Peyer's patch (tissue), 4 donors: ENCODE measurements around the gene KASH5. TPM values are rescaled to one million over a fixed set of nuclear protein-coding genes. Genes with fewer than 3 reads are reported as not detected.
A peak's percentile ranks its signal among the peaks of the same experiment; 100 is the strongest.

Experiments
- DNase-seq, 3 donors: peaks; one replicate each; pipeline ENCODE4 v3.0.0-alpha.2; 2017 to 2019
- H3K27ac ChIP-seq, 4 donors: fragments of 200-600 bp; sonication (generic); one replicate each; pipeline ENCODE4 v1.5.1; 2016 to 2019
- H3K27me3 ChIP-seq, 2 donors: fragments of 200-600 bp; sonication (generic); one replicate each; pipeline ENCODE4 v1.5.1; 2019
- H3K36me3 ChIP-seq, 3 donors: fragments of 200-600 bp; sonication (generic); one replicate each; pipeline ENCODE4 v1.5.1; 2016 to 2019
- H3K4me1 ChIP-seq, 4 donors: fragments of 200-600 bp; sonication (generic); one replicate each; pipeline ENCODE4 v1.5.1; 2016 to 2019
- H3K4me3 ChIP-seq, 4 donors: fragments of 200-600 bp; sonication (generic); 1 replicate in 3 of 4; 2 replicates in 1 of 4; pipeline ENCODE4 v1.5.1; 2016 to 2019; ENCODE audit warnings: mild to moderate bottlenecking in 1 of 4
- H3K9me3 ChIP-seq, 4 donors: fragments of 200-600 bp; sonication (generic); one replicate each; pipeline ENCODE4 v1.5.1; 2016 to 2019; ENCODE audit warnings: mild to moderate bottlenecking in 1 of 4
- POLR2A ChIP-seq, 2 donors: fragments of 450-650 bp; IDR thresholded peaks; one replicate each; pipeline ENCODE4 v1.5.1; 2017; ENCODE audit warnings: antibody characterized with exemption in 2 of 2, mild to moderate bottlenecking in 2 of 2, moderate library complexity in 2 of 2
- total RNA-seq, 4 donors: library from RNA; depleted of rRNA; stranded (reverse); fragments of >200 nt; gene quantifications; one replicate each; pipeline ENCODE4 v1.1.0, GENCODE V29; 2016
- TF ChIP-seq, protein P1 (sequence below), 6 experiments: fragments of 450-650 bp in 4 of 6; fragments of 200-600 bp in 2 of 6; sonication (generic) in 1 of 6; IDR thresholded peaks; one replicate each; pipeline ENCODE4 v1.5.1; 2017 to 2019; ENCODE audit warnings: antibody characterized with exemption in 6 of 6, mild to moderate bottlenecking in 3 of 6, moderate library complexity in 1 of 6

KASH5 gene
- total RNA-seq, 4 donors from 2014 or later: not detected

DNA sequence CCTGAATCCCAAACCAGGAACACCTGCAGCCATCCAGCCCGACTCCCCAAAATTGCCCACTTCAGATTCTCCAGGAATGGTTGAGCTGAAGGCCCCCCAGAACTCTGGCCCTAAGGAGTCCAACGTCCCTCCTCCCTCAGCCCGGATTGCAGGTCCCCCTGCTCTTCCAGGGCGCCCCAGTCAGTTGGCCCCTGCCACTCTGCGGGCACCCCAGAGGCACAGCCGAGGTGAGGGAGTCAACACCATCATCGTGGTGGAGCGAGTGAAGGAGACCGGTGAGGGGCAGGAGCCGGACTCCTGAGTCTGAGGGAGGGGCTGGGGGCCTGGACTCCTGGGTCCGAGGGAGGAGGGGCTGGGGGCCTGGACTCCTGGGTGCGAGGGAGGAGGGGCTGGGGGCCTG is 39.3 kb downstream of the KASH5 start:
- no peak for DNase-seq
- no peak overlapping the region for H3K4me3 ChIP-seq

DNA sequence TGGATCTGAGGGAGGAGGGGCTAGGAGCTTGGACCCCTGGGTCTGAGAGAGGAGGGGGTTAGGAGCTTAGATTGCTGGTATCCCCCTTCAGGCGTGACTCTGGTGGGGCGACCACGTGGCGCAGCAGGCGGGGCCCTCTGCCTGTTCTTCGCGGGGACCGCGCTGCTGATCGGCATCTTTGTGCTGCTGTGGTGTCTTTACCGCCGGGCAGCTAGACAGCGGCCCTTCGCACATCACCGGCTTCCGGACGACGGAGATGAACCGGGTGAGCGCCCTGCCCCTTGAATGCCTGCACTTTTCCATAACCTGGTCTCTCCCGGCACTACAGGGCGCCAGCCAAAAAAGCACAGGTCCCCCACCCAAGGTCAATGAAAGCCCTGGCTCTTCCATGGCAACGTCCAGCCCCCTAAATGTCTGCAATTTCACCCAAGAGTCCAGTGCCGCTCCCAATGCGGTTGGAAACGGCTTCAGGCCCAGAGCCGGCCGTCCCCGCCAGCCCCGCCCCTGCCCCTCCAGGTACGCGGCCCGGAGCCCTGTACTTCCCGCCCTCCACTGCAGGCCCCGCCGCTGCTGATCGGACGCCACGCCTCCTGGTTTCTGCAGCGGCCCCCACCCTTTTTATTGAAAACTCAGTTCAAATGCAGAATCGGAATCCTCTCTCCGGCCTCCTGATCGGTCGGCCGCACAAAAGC is 40.0 kb downstream of the KASH5 start:
- TF ChIP-seq, protein P1, sequence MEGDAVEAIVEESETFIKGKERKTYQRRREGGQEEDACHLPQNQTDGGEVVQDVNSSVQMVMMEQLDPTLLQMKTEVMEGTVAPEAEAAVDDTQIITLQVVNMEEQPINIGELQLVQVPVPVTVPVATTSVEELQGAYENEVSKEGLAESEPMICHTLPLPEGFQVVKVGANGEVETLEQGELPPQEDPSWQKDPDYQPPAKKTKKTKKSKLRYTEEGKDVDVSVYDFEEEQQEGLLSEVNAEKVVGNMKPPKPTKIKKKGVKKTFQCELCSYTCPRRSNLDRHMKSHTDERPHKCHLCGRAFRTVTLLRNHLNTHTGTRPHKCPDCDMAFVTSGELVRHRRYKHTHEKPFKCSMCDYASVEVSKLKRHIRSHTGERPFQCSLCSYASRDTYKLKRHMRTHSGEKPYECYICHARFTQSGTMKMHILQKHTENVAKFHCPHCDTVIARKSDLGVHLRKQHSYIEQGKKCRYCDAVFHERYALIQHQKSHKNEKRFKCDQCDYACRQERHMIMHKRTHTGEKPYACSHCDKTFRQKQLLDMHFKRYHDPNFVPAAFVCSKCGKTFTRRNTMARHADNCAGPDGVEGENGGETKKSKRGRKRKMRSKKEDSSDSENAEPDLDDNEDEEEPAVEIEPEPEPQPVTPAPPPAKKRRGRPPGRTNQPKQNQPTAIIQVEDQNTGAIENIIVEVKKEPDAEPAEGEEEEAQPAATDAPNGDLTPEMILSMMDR (IDR thresholded peaks at IDR 0.05): no peak
- no peak for TF ChIP-seq POLR2A (IDR thresholded peaks at IDR 0.05)
- H3K27ac ChIP-seq: no peak overlapping the region
- H3K9me3 ChIP-seq: no peaks in the 10 kb centered on the region
- no peaks in the 10 kb centered on the region for H3K36me3 ChIP-seq
- peaks cover 0 to 17% (median 11%) of the 10 kb centered on the region in 4 donors for H3K4me1 ChIP-seq
- H3K27me3 ChIP-seq: peaks cover 0 to 73% of the 10 kb centered on the region in 2 donors
- peak in 1 of 3 donors; percentile 44 for DNase-seq
- peak overlapping the region in 2 of 4 donors; percentile 25 to 27 for H3K4me3 ChIP-seq

More for the DNA sequence above, 39.3 kb downstream of the KASH5 start:
- Histone ChIP-seq H3K36me3 (no peaks in the 10 kb centered on the region), H3K27me3 (peaks cover 0 to 73% of the 10 kb centered on the region in 2 donors), H3K9me3 (no peaks in the 10 kb centered on the region), H3K4me1 (peaks cover 0 to 23% (median 17%) of the 10 kb centered on the region in 4 donors), H3K27ac (no peak overlapping the region)
- TF ChIP-seq, protein P1 (IDR thresholded peaks at IDR 0.05): no peak
- TF ChIP-seq POLR2A (IDR thresholded peaks at IDR 0.05): no peak

DNA sequence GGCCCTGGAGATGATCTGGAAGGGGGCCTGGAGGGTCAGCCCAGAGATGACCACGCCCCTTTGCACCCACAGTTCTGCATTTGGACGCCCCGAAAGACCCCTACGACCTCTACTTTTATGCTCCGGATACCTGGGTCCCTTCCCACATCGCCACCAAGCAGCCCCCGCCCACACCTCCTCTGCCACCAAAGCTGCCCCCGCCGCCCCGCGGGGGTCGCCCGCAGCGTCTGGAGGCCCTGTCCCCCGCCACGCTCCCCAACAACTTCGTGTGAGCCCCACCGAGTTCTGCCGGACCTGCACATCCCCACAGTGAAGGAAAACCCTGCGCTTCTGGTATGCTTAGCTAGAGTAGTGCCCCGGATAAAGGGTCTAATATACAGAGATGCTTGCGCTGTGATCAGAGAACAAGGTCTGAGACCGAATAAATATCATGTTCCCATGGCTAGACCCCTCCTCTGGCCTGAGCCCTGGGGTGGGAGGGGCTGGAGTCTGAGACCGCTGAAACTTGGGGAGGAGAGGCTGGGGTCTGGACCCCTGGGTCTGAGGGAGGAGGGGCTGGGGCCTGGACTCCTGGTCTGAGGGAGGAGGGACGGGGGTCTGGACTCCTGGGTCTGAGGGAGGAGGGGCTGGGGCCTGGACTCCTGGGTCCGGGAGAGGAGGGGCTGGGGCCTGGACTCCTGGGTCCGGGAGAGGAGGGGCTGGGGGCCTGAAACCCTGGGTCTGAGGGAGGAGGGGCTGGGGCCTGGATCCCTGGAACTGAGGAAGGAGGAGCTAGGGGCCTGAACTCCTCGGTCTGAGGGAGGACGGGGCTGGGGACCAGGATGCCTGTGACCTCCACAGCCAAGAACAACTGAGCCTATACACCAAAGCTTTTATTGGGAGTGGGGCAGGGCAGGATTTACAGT is 40.8 kb downstream of the KASH5 start:
- Histone ChIP-seq H3K27me3 (peaks cover 0 to 73% of the 10 kb centered on the region in 2 donors), H3K4me1 (peaks cover 0 to 12% (median 5%) of the 10 kb centered on the region in 4 donors), H3K9me3 (no peaks in the 10 kb centered on the region), H3K4me3 (peak overlapping the region in 2 of 4 donors; percentile 25 to 27), H3K27ac (no peak overlapping the region), H3K36me3 (no peaks in the 10 kb centered on the region)
- no peak for DNase-seq
- TF ChIP-seq, protein P1 (IDR thresholded peaks at IDR 0.05): no peak

DNA sequence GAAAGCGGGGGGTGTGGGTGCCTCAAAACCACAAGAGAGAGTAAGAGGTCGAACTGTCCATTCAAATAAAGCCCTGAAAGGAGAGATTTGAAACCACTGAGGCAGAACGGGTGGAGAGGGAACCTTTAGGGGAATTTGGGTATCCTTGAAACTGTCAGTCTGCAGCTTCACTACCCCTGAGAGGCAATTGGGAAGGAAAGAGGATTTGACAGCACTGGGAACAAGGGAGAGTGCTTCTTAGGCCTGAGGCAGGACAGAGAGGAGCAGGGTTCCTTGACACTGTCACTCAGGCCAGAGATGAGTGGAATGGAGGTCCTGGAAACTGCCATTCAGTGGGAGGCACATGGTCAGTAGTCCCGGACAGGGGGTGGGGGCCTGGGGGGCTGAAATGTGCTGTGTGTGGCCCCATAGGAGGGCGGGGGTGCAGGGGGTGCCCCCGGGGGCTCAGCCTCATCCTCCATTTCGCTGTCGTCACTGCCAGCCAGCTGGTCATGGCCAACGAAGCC is 42.2 kb downstream of the KASH5 start:
- Histone ChIP-seq H3K4me3 (no peak overlapping the region), H3K4me1 (peaks cover 0 to 12% (median 5%) of the 10 kb centered on the region in 4 donors), H3K27ac (no peak overlapping the region), H3K36me3 (no peaks in the 10 kb centered on the region), H3K27me3 (peaks cover 0 to 81% of the 10 kb centered on the region in 2 donors), H3K9me3 (no peaks in the 10 kb centered on the region)
- no peak for TF ChIP-seq POLR2A (IDR thresholded peaks at IDR 0.05)
- TF ChIP-seq, protein P1 (IDR thresholded peaks at IDR 0.05): no peak
- DNase-seq: no peak

DNA sequence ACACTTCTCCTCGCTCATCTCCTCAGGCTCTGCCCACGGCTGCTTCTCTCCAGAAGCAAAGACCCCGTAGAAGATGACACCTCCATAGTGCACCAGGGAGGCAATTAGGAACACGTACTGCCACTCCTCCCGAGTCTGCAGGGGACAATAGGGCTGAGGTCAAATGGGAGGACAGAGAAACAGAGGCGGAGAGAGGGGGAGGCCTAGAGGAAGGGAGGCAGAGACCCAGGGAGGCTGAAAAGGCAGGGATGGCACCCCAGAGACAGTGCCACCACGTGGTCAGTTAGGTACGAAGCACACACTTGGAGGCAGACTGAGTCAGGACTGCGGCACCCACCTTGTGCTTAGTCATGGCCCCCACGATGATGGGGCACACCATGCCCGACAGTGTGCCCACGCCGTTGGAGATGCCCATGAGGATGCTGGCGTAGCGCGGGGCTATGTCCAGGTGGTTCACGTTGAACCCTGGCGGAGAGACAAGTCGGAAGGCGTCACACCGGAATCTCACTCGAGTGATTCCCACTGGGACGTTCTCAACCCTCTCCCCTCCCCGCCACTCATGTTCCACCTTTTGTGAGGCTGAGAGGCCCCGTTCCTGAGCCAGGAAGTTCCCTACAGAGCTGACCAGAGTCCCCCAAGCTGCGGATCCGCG is 42.8 kb downstream of the KASH5 start:
- Histone ChIP-seq H3K27ac (no peak overlapping the region), H3K27me3 (peaks cover 0 to 83% of the 10 kb centered on the region in 2 donors), H3K36me3 (no peaks in the 10 kb centered on the region), H3K9me3 (no peaks in the 10 kb centered on the region), H3K4me1 (peaks cover 0 to 12% (median 5%) of the 10 kb centered on the region in 4 donors), H3K4me3 (no peak overlapping the region)
- DNase-seq: no peak
- TF ChIP-seq, protein P1 (IDR thresholded peaks at IDR 0.05): no peak
- no peak for TF ChIP-seq POLR2A (IDR thresholded peaks at IDR 0.05)
